Muscle layer of duodenum (tissue), 2 donors: ENCODE results near the gene ANKRD6.

Experiments
- H3K27ac ChIP-seq: one replicate; pipeline ENCODE4 v1.7.0; 2013; ENCODE audit warnings: mild to moderate bottlenecking, low read length
- H3K27me3 ChIP-seq: one replicate; pipeline ENCODE4 v1.7.0; 2013; ENCODE audit warnings: low read depth, mild to moderate bottlenecking, control low read depth, low read length
- H3K36me3 ChIP-seq, 2 donors: one replicate each; pipeline ENCODE4 v1.7.0; 2013; ENCODE audit warnings: low read length in 2 of 2, control low read depth in 1 of 2, mild to moderate bottlenecking in 1 of 2; ENCODE audit not compliant: insufficient read depth in 2 of 2, control insufficient read depth in 1 of 2
- H3K4me1 ChIP-seq, 2 donors: one replicate each; pipeline ENCODE4 v1.7.0; 2013; ENCODE audit warnings: low read length in 2 of 2, mild to moderate bottlenecking in 2 of 2, control low read depth in 1 of 2, moderate library complexity in 1 of 2; ENCODE audit not compliant: insufficient read depth in 2 of 2, control insufficient read depth in 1 of 2
- H3K4me3 ChIP-seq, 2 donors: one replicate each; pipeline ENCODE4 v1.7.0; 2013; ENCODE audit warnings: low read length in 2 of 2, low read depth in 1 of 2, mild to moderate bottlenecking in 1 of 2
- H3K9me3 ChIP-seq, 2 donors: one replicate each; pipeline ENCODE4 v1.7.0; 2013; ENCODE audit warnings: low read length in 2 of 2, control low read depth in 1 of 2, mild to moderate bottlenecking in 1 of 2; ENCODE audit not compliant: control insufficient read depth in 1 of 2
- donor health status: healthy.

ANKRD6 gene

DNA sequence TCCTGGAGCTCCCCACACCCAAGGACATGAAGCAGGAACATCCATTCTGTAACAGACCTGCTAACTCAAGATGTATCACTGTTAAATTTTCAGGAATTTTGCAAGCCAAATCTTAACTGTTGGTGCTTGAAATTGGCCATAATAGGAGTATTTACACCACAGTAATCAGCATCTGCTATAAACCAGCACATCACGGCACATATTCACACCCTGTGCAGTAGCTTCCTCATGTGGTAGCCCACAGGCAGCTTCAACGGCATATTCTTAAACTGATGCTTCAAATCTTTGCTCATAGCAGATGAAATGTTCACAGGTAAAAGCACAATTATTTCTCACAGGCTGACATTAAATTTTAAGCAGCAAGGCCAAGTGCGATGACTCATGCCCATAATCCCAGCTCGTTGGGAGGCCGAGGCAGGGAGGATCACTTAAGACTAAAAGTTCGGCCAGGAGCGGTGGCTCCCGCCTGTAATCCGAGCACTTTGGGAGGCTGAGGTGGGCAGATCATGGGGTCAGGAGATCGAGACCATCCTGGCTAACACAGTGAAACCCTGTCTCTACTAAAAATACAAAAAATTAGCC, 249.1 kb downstream of the ANKRD6 start:
- no peak overlapping the region for H3K27ac ChIP-seq
- H3K36me3 ChIP-seq, result peaks cover 61 to 84% of the 10 kb centered on the region in 2 donors
- no peak overlapping the region for H3K4me3 ChIP-seq

DNA sequence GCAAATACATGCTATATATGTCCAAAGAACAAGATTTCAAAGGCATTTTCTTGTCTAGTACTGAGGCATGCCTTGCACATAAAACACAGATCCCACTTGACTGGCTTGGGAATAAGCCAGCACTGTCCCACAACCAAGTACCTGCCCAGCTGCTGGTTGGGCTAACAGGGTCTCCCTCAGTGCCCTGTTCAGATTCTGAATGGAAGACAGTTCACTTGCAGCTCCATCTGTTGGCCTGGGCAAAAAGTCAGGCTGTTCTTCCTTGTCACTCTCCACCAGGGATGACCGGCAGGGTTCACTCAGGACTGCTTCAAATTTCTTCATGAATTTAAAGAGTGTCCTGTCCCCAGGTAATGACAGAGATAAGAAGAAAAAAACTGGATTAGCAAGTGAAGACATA, 250.0 kb downstream of the ANKRD6 start:
- Histone ChIP-seq H3K27ac (no peak overlapping the region), H3K4me1 (no peaks in the 10 kb centered on the region), H3K36me3 (peaks cover 63 to 86% of the 10 kb centered on the region in 2 donors), H3K27me3 (no peaks in the 10 kb centered on the region), H3K9me3 (no peaks in the 10 kb centered on the region), H3K4me3 (no peak overlapping the region)

More for the DNA sequence above, 249.1 kb downstream of the ANKRD6 start:
- Histone ChIP-seq H3K9me3 (no peaks in the 10 kb centered on the region), H3K4me1 (no peaks in the 10 kb centered on the region), H3K27me3 (no peaks in the 10 kb centered on the region)
